PC-3 (cell line): ENCODE data around the gene CACNA1B.

Experiments
- CTCF ChIP-seq: fragments of 300-600 bp; sonication (generic); conservative IDR thresholded peaks from 2 replicates; pipeline ENCODE4 v1.5.1; 2017; ENCODE audit warnings: antibody characterized with exemption, low read depth, mild to moderate bottlenecking, low read length
- EZH2 ChIP-seq: fragments of 300-600 bp; sonication (generic); IDR thresholded peaks from one replicate; pipeline ENCODE4 v1.6.1; 2017; ENCODE audit warnings: antibody characterized with exemption, mild to moderate bottlenecking, low read length; ENCODE audit not compliant: unreplicated experiment
- EZH2phosphoT487 ChIP-seq: fragments of 300-600 bp; sonication (generic); IDR thresholded peaks from 2 replicates; pipeline ENCODE4 v1.6.1; 2018; ENCODE audit warnings: mild to moderate bottlenecking, antibody characterized with exemption, low read length, borderline replicate concordance

DNA sequence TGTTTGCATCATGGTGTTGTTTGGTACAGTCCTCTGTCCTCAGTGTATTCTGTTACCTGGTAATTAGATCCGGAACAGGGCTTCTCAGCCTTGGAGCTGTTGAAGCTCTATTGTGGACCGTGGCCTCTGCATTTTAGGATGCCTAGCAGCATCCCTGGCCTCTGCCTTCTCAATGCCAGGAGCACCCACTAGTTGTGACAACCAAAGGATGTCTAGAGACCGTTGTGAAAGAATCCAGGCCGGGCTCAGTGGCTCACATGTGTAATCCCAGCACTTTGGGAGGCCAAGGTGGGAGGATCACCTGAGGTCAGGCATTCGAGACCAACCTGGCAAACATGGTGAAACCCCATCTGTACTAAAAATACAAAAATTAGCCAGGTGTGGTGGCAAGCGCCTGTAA lies 159.6 kb downstream of the CACNA1B start:
- TF ChIP-seq CTCF = no peak
- TF ChIP-seq EZH2 = no peak
- no peak for TF ChIP-seq EZH2phosphoT487
